Fibroblast of skin of scalp (primary cell): ENCODE measurements around the gene FGR. TPM values are rescaled to one million over a fixed set of nuclear protein-coding genes. Genes with fewer than 3 reads are reported as not detected.
A peak's percentile ranks its signal among the peaks of the same experiment; 100 is the strongest.
"Not testable (repeated sequence)": the region's sequence is repeated elsewhere in the genome, so short reads cannot be mapped to it uniquely, and the experiment has no call there.

Source experiments
- DNase-seq: peaks from one replicate; pipeline ENCODE4 v3.0.0-alpha.2; 2013
- polyA plus RNA-seq, 2 experiments: library from polyadenylated mRNA; unstranded; fragments of 120-200 nt; gene quantifications; one replicate each; pipeline ENCODE4 v1.2.1, GENCODE V29; 2013; ENCODE audit not compliant: insufficient read length in 2 of 2

FGR gene
- not detected for polyA plus RNA-seq (2013, experiment 1 of 2; ENCODE audit: insufficient read length)
- 0.11 TPM for polyA plus RNA-seq (2013, experiment 2 of 2; ENCODE audit: insufficient read length)

DNA sequence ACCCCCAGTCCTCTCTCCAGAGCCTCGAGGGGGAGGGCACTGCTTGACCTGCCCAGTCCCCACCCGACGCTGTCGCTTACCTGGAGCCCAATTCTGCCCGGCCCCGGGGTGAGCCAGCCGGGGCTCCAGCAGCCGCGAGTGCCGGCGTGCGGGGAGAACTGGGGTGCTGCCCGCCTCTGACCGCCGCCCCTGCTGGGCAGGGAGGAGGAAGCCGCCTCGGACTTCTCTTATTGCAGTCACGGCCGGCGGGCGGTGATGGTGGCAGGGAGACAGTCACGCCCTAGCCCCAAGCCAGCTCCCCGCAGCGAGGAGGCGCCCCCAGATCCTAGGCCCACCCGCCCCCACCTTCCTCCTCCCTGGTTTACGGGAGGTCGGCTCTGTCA lies at the start of gene FGR:
Gene FGR, minus strand, starts transcription at position 201 of the 383 bp plus-strand sequence. CDS start 11,269 bp downstream, outside the sequence.
- no peak for DNase-seq

DNA sequence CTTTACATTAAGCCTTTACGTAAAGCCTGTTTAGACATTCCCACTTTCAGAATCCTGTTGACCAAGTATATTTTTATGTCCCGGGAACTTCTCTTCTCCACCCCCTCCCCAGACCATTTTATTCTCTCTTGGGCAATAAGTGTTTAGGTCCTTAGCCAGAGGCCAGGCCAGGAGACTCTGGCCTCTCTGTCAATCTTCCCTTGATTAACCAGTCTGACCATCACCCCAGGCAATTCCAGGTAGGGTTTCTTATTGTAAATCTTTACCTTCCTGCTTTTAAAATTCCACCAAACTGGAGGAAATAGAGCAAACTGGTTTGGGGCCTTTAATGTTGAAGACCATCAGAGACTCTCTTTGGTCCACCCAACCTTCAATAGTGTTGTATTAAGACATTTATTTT lies 49.2 kb upstream of the FGR start:
- DNase-seq = no peak

DNA sequence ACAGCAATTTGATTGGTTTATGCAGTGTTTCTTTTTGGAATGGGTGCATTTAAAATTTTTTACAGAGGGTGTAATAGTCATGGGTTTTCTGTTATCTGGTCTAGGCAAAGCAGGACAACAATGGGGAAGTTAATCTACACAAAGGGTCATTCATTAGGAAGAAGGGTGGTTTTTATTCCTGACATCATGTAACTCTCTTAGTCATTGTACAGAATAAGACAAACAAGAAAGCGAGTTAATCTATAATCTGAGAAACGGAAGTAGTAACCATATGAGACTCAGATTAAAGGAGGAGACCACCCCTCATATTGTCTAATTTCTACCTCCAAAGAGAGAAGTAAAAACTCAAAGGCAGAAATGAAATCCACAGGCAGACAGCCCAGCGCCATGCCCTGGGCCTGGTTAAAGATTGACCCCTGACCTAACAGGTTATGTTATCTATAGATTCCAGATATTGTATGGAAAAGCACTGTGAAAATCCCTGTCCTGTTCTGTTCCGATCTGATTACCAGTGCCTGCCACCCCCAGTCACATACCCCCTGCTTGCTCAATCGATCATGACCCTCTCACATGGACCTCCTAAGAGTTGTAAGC lies 47.5 kb upstream of the FGR start:
- no peak for DNase-seq

DNA sequence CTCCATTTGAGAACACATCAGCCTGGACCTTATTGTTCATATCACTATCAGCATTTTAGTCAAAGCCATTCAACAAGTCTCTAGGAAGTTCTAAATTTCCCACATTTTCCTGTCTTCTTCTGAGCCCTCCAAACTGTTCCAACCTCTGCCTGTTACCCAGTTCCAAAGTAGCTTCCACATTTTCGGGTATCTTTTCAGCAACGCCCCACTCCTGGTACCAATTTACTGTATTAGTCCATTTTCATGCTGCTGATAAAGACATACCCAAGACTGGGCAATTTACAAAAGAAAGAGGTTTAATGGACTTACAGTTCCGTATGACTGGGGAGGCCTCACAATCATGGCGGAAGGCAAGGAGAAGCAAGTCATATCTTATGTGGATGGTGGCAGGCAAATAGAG lies 46.6 kb upstream of the FGR start:
- not testable (repeated sequence) for DNase-seq

DNA sequence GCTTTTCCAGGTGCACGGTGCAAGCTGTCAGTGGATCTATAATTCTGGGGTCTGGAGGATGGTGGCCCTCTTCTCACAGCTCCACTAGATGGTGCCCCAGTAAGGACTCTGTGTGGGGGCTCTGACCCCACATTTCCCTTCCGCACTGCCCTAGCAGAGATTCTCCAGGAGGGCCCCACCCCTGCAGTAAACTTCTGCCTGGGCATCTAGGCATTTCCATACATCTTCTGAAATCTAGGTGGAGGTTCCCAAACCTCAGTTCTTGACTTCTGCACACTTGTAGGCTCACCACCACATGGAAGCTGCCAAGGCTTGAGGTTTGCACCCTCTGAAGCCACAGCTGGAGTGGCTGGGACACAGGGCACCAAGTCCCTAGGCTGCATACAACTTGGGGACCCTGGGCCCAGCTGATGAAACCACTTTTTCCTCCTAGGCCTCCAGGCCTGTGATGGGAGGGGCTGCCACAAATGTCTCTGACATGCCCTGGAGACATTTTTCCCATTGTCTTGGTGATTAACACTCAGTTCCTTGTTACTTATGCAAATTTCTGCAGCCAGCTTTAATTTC lies 45.3 kb upstream of the FGR start:
- not testable (repeated sequence) for DNase-seq

DNA sequence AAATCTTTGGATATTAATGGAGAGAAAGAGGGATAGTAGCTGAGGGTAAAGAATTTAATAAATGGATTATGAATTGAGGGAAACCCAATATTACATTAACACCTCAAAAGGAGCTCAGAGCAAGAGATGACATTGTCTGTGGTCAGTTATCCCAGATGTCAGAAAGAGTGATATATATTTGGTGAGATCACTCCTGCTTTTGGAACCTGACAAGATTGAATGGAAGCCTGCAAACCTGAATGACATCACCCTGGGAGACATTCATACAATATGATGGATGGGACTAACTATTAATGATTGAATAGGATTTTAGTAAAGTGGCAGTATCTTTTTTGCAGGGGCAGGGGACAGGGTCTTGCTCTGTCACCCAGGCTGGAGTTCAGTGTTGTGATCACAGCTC lies 43.8 kb upstream of the FGR start:
- DNase-seq = no peak

DNA sequence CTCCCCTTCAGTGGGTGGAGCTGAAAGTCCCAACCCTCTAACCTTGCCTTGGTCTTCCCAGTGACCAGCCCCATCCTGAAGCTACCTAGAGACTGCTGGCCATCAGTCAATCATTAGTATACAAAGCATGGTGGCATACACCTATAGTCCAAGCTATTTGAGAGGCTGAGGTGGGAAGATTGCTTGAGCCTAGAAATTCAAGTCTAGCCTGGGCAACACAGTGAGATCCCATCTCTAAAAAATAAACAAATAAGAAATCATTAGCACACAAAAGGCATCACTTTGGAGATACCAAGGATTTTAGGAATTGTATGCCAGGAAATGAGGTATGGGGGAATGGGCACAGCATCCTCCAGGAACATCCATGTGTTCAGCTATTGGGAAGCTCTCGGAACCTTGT lies 41.4 kb upstream of the FGR start:
- no peak for DNase-seq

DNA sequence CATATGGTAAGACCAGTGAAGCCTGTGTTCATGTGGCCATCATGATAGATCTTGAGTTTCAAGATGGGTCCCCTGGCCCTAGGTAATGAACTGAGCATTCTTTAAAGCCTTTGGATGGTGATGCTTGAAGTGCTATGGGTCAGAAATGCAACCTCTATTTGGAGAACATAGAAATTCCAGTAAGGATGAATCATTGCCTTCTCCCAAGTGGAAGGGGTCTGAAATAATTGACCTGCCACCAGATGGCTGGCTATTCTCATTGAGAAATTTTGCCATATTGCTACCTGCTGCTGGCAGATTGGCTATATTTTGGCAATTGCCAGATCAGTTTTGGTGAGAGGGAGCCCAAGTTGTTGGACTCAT lies 37.7 kb upstream of the FGR start:
- peak; percentile 33 for DNase-seq

DNA sequence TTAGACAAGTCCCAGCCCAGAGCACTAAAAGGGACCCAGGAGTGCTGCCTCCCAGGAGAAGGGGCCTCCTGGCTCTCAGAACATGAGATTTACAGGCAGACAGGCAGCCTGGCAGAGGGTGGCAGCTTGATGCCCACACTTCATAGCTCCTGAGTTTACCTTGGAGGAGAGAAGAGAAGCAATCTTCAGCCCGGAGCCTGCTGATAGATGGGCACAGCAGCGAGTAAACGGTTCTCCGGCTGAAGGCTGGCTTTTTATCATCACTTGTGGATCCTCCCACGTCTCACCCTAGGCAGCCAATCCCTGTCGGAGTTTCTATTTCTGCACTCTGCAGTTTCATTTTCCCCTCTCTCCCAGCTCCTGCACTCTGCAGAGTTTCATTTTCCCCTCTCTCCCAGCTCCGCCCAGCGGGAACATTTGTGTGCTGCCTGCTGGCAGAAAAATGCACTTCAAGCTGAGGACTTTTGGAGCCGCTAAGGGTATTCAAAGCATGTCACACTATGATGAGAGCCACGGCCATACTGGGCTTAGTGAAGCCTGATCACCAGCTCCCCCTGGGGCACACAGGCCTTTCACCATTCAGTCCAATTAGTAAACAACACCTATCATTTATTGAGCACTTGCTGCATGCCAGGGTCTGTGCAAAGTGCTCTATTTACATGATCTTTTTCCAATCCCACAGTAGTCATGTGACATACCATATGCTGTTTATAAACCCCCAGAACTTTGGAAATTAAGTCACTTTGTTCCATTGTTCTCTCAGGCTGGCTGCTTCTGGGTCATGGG lies 37.2 kb upstream of the FGR start, which contains the start of gene IFI6:
Gene IFI6, minus strand, starts transcription at position 229 of the 786 bp plus-strand sequence. CDS start 2,878 bp downstream, outside the sequence.
- DNase-seq = peak; percentile 97

DNA sequence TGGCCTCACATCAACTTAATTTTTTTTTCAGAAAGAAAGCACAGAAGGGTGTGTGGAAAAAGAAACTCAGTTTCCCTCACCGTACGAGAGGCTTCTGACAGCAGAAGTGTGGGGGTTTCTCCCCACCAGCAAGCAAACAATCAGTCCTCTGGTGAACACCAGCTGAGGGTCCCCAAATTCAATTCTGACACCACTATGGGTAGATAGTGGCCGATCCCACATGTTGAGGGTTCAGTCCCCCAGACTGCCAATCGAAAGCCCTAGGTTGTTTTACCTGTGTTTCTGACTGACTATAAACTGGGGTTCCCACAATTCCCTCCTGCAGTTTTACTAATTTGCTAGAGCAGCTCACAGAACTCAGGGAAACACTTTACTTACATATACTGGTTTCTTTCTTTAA lies 34.9 kb upstream of the FGR start:
- no peak for DNase-seq

DNA sequence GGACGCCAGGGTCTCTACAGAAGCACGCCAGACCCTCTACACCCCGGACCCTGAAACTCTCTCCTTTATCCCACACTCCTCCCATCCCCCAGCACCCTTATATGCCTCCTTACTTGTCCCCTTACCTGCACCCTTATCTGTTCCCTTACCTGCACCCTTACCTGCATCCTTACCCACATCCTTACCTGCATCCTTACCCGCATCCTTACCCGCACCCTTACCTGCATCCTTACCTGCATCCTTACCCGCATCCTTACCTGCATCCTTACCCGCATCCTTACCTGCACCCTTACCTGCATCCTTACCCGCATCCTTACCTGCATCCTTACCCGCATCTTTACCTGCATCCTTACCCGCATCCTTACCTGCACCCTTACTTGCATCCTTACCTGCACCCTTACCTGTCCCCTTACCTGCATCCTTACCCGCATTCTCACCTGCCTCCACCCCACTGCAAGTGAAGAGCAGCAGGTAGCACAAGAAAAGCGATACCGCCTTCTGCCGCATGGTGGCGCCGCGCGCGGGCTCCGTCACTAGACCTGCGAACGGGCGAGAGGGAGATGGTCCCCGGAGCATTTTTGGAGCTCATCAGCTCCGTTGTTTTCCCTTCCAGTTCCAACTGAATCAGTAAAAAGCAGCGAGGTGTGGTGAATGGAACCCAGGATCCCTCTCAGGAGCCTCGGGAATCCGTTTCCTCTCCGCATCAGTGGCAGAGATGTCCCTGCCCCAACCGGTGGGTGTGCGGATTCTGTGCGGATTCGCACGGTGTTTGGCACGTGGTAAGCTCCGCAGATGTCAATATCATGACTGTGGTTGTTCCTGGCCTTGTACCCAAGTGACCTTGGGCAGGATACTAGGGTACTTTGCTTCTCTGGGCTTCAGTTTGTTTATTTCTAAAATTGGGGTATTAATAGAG lies 34.1 kb upstream of the FGR start:
- DNase-seq = peak; percentile 45

DNA sequence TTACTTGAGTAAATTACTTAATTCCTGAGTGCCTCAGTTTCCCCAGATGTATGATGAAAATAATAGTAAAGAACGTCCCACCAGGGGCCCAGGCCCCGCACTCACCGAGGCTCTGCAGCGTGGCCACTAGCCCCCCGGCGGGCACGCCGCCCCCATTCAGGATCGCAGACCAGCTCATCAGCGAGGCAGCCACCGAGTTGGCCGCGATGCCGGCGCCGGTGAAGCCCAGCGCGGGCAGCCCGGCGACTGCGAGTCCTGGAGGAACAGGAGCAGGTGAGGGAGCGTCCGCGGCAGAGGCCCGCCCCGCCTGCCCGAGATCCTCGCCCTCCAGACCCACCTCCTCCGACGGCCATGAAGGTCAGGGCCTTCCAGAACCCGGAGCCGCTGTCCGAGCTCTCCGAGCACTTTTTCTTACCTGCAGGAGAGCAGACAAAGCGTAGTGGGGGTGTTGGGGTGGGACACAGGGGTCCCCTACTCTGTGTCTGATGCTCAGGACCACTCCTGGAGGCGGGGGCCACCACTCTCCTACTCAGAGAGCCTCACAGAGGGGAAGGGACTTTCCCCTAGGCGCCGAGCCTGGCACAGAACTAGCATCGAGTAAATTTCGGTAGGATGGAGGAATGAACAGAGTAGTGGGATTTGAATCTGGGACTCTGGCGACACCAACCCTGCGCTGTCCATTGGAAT lies 33.3 kb upstream of the FGR start:
- DNase-seq = no peak

DNA sequence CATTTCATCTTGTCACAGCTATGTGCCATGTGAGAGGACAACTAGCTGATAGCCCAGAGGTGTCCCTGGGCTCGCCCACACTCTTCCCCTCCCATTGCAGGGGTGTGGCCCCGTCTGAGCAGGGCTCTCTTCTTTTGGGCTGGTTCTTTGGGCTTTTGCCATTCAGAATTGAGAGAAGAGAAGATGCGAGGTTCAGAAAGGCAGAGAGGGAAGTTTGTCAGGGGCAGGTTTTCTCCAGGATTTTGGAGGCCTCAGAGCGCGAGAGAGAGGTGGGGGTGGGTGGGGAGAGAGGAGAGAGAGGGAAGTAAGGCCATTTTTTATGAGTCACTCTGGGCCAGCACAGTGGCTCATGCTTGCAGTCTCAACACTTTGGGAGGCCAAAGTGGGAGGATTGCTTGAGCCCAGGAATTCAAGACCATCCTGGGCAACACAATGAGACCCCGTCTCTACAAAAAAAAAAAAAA lies 31.8 kb upstream of the FGR start:
- no peak for DNase-seq

DNA sequence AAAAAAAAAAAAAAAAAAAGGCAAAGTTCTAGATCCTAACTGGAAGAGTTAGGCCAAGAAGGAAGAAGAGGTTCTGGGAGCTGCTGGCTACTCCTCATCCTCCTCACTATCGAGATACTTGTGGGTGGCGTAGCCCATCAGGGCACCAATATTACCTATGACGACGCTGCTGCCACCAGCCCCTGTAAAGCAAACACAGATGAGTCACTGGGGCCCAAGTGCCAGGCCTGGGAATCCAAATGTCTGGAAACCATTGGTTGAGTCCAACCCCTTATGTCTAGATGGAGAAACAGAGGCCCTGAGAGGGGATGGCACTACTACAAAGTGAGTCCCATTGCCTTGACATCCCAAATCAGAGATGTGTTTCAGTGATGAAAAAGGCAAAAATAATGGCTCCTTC lies 31.3 kb upstream of the FGR start:
- DNase-seq = no peak

DNA sequence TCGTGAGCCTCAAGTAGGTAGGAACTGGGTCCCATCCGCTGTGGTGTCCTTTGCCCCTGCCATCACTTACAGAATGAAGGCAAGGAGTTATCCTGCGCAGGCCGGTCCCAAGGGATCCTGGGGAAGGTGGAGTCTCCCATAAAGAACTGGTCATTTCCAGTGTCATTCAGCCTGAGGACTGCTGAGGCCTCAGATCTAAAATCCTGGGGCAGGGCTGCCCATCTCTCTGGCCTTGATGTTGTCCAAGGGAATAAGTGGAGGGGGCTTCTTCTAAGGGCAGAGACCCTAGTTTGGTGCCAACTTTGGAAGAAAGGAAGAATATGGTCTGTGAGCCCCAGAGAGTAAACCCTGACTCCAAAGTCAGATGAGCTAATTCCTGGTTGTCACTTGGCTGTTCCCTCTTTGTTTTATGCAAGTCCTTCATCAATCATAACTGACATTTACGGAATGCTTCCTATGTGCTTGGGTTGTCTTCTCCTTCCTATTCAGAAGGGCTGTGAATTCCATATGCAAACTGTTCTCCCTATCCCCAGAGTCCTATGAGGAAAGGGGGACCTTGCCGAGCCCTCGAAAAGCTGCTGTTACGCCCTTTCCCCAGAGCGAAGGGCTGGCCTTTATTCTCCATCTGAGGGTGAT lies 30.1 kb upstream of the FGR start:
- no peak for DNase-seq

DNA sequence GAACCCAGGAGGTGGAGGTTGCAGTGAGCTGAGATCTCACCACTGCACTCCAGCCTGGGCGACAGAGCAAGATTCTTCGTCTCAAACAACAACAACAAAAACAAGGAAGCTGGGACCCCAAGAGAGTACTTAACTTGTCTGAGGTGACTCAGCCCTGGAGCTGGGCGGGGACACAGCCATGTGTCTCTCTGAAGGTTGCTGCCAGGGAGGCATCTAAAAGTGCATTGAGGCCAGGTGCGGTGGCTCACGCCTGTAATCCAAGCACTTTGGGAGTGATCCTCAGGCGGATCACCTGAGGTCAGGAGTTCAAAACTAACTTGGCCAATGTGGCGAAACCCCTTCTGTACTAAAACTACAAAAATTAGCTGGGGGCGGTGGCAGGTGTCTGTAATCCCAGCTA lies 29.3 kb upstream of the FGR start:
- no peak for DNase-seq

DNA sequence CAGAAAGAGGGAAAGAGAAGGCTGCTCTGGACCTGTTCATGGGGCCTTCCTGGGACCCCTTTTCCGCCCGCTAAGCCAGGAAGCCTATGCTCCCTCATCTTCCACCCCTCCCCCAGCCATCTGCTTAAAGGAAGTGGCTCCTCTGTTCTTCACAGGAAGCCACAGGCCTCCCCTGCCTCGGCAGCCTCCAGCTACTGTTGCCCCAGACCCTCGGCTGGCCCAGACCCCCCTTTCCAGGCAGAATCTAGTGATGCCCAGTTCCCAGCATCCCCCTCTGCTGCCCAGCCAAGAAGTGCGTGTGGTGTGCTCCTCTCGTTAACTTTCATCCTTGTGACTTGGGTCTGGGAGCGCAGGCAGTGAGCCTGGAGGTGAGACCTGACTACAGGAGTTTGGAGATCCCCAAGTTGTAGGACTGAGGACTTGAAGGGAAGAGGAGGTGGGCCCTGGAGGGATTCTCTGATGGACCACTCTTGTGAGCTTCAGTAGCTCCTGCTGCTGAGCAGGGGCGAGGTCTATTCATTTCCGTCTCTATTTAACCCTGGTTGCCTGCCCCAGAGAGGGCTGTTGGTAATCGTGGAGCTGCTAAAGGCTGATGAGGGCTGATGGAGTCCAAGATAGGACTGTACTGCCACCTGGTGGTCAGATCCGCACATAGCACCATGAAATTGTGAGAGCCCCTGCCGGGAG lies 27.9 kb upstream of the FGR start:
- peak; percentile 86 for DNase-seq

DNA sequence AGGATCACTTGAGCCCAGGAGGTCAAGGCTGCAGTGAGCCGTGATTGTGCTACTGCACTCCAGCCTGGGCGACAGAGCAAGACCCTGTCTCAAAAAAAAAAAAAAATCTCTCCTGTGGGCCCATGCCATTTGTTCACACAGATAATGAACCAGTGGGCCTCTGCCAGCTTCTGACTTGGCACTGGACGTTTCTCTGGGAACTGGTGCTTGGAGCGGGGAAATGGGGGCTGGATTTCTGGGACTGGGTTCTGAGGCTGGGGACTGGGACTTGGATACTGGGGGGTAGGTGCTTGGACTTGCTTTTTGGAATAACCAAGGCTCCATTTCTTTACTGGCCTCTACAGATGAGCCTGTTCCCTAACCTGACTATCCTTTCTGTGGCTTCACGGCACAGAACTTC lies 27.3 kb upstream of the FGR start:
- DNase-seq = no peak

DNA sequence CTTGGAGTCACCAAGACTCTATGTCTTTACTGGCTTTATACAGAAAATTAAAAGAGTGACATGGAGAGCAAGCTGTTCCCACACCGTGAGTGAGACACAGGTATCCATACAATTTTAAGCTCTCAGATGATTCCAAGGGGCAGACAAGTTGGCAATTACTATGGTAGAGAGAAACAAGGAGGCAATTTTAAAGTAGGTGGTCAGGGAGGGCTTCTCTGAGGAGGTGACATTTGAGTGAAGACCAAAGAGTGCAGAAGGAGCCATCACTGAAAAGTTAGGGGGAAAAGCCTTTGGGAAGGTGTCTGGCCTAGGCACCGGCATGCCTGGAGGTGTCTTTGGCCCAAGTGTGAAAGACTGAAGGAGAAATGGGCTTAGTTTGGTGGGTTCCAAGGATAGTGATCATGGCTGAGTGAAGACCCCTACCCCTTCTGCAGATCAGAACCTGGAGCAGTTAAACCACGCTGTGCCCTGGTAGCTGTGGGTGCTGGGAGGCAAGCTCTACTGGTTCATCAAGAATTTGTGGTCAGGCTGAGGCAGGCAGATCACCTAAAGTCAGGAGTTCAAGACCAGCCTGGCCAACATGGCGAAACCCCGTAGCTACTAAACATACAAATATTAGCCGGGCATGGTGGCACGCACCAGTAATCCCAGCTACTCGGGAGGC lies 26.6 kb upstream of the FGR start:
- no peak for DNase-seq

DNA sequence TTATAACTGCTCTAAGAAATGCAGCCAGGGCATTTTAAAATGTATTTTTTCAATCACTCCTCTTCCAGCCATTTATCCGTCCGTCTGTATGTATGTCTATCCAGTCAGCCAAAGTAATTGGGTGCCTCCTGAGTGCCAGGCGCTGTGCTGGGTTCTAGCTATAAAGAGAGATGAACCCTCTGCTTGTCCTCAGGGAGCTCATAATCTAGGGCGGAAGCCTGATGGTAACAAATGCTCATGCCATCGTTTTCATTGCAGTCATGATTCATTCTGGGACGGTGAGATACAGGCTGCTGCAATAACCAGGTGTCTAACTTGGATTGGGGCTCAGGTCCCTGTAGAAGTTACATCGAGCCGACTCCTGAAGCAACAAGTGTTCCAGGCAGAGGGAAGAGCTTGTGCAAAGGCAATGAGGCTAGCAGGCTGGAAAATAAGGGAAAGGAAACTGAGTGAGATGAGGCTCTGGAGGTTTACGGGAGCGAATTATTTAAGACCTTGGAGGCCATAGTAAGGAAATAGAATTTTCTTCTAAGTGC lies 25.4 kb upstream of the FGR start:
- no peak for DNase-seq
